HG03432 (cell line): ENCODE data around the gene RCAN2.

Experiments used
- ATAC-seq: cut with Tn5 transposase; IDR thresholded peaks from one replicate; pipeline ENCODE4 v1.9.1; 2021; ENCODE audit warnings: mild to moderate bottlenecking, moderate library complexity; ENCODE audit not compliant: unreplicated experiment

The RCAN2 gene

GRCh38 chr6:46500382-46500781, 9.1 kb upstream of the RCAN2 start:
- ATAC-seq = no peak

- ATAC-seq = peak; percentile 71
Observed at GRCh38 chr6:46491628-46492547, 639 bp upstream of the RCAN2 start.

- no peak for ATAC-seq
Observed at GRCh38 chr6:46490425-46491200, 636 bp downstream of the RCAN2 start.

- no peak for ATAC-seq
Observed at GRCh38 chr6:46486181-46486580, 5.1 kb downstream of the RCAN2 start.

- no peak for ATAC-seq
Observed at GRCh38 chr6:46484081-46484820, 7.0 kb downstream of the RCAN2 start.

GRCh38 chr6:46476301-46476700, 14.9 kb downstream of the RCAN2 start:
- no peak for ATAC-seq

GRCh38 chr6:46473881-46474280, 17.4 kb downstream of the RCAN2 start:
- no peak for ATAC-seq

- ATAC-seq = no peak
Observed at GRCh38 chr6:46472243-46472642, 19.0 kb downstream of the RCAN2 start.

GRCh38 chr6:46469021-46469420, 22.2 kb downstream of the RCAN2 start:
- ATAC-seq = no peak

- ATAC-seq = no peak
Observed at GRCh38 chr6:46468403-46469010, 22.7 kb downstream of the RCAN2 start.

GRCh38 chr6:46466570-46466969, 24.7 kb downstream of the RCAN2 start:
- no peak for ATAC-seq

GRCh38 chr6:46465294-46466165, 25.7 kb downstream of the RCAN2 start:
- no peak for ATAC-seq

GRCh38 chr6:46456297-46456696, 35.0 kb downstream of the RCAN2 start:
- no peak for ATAC-seq

GRCh38 chr6:46454691-46455090, 36.6 kb downstream of the RCAN2 start:
- no peak for ATAC-seq

GRCh38 chr6:46453741-46454316, 37.4 kb downstream of the RCAN2 start:
- no peak for ATAC-seq

GRCh38 chr6:46453216-46453615, 38.0 kb downstream of the RCAN2 start:
- ATAC-seq = no peak

GRCh38 chr6:46452312-46452917, 38.8 kb downstream of the RCAN2 start:
- no peak for ATAC-seq

- ATAC-seq = no peak
Observed at GRCh38 chr6:46451343-46451742, 39.9 kb downstream of the RCAN2 start.
